Measurements from ENCODE around the gene SIM1.
"Not testable (repeated sequence)": the region's sequence is repeated elsewhere in the genome, so short reads cannot be mapped to it uniquely, and the experiment has no call there.

The SIM1 gene

GRCh38 chr6:100363651-100364050, 101.1 kb downstream of the SIM1 start:
- no peak for DNase-seq (ENCODE audit: low read depth in 3 of 3, low spot score in 1 of 3)

- not testable (repeated sequence) for DNase-seq (ENCODE audit: low read depth in 3 of 3, low spot score in 1 of 3)
Measured at GRCh38 chr6:100354736-100355641, 109.7 kb downstream of the SIM1 start.

- no peak for DNase-seq (ENCODE audit: low read depth in 3 of 3, low spot score in 1 of 3)
Measured at GRCh38 chr6:100353276-100354015, 111.3 kb downstream of the SIM1 start.

- DNase-seq (ENCODE audit: low read depth in 3 of 3, low spot score in 1 of 3) = no peak
Measured at GRCh38 chr6:100350139-100350538, 114.6 kb downstream of the SIM1 start.

GRCh38 chr6:100349366-100349765, 115.4 kb downstream of the SIM1 start:
- DNase-seq (ENCODE audit: low read depth in 3 of 3, low spot score in 1 of 3) = no peak

GRCh38 chr6:100347901-100348550, 116.7 kb downstream of the SIM1 start:
- no peak for DNase-seq (ENCODE audit: low read depth in 3 of 3, low spot score in 1 of 3)

GRCh38 chr6:100346828-100347227, 117.9 kb downstream of the SIM1 start:
- DNase-seq (ENCODE audit: low read depth in 3 of 3, low spot score in 1 of 3) = no peak

GRCh38 chr6:100346203-100346602, 118.5 kb downstream of the SIM1 start:
- no peak for DNase-seq (ENCODE audit: low read depth in 3 of 3, low spot score in 1 of 3)

GRCh38 chr6:100344761-100345160, 120.0 kb downstream of the SIM1 start:
- DNase-seq (ENCODE audit: low read depth in 3 of 3, low spot score in 1 of 3) = no peak

- DNase-seq (ENCODE audit: low read depth in 3 of 3, low spot score in 1 of 3) = no peak
Measured at GRCh38 chr6:100344321-100344720, 120.4 kb downstream of the SIM1 start.

GRCh38 chr6:100343316-100344077, 121.2 kb downstream of the SIM1 start:
- no peak for DNase-seq (ENCODE audit: low read depth in 3 of 3, low spot score in 1 of 3)

GRCh38 chr6:100342830-100343229, 121.9 kb downstream of the SIM1 start:
- DNase-seq (ENCODE audit: low read depth in 3 of 3, low spot score in 1 of 3) = no peak

- no peak for DNase-seq (ENCODE audit: low read depth in 3 of 3, low spot score in 1 of 3)
Measured at GRCh38 chr6:100339574-100340255, 125.0 kb downstream of the SIM1 start.

- no peak for DNase-seq (ENCODE audit: low read depth in 3 of 3, low spot score in 1 of 3)
Measured at GRCh38 chr6:100338090-100338489, 126.6 kb downstream of the SIM1 start.

GRCh38 chr6:100336876-100337275, 127.8 kb downstream of the SIM1 start:
- DNase-seq (ENCODE audit: low read depth in 3 of 3, low spot score in 1 of 3) = no peak

- DNase-seq (ENCODE audit: low read depth in 3 of 3, low spot score in 1 of 3) = no peak
Measured at GRCh38 chr6:100335991-100336390, 128.7 kb downstream of the SIM1 start.
